Suprapubic skin (tissue), 4 donors: ENCODE measurements around the gene SLC31A2.

ENCODE experiments used
- EP300 ChIP-seq: sonication (generic); formaldehyde crosslinking; IDR thresholded peaks from one replicate; pipeline ENCODE4 v1.6.1; 2017; ENCODE audit warnings: antibody characterized with exemption
- POLR2A ChIP-seq, 2 donors: fragments of 450-650 bp; IDR thresholded peaks; one replicate each; pipeline ENCODE4 v1.6.1; 2017; ENCODE audit warnings: antibody characterized with exemption in 2 of 2, mild to moderate bottlenecking in 2 of 2, moderate library complexity in 2 of 2
- POLR2AphosphoS5 ChIP-seq, 3 donors: sonication (generic); formaldehyde crosslinking; IDR thresholded peaks; one replicate each; pipeline ENCODE4 v1.6.1; 2017; ENCODE audit warnings: antibody characterized with exemption in 3 of 3
- TF ChIP-seq, protein P1 (sequence below), 2 donors: fragments of 200-600 bp in 1 of 2; fragments of 450-650 bp in 1 of 2; sonication (generic) in 1 of 2; IDR thresholded peaks; one replicate each; pipeline ENCODE4 v1.5.1; 2016 to 2019; ENCODE audit warnings: antibody characterized with exemption in 2 of 2, mild to moderate bottlenecking in 1 of 2, moderate library complexity in 1 of 2

- TF ChIP-seq, protein P1, sequence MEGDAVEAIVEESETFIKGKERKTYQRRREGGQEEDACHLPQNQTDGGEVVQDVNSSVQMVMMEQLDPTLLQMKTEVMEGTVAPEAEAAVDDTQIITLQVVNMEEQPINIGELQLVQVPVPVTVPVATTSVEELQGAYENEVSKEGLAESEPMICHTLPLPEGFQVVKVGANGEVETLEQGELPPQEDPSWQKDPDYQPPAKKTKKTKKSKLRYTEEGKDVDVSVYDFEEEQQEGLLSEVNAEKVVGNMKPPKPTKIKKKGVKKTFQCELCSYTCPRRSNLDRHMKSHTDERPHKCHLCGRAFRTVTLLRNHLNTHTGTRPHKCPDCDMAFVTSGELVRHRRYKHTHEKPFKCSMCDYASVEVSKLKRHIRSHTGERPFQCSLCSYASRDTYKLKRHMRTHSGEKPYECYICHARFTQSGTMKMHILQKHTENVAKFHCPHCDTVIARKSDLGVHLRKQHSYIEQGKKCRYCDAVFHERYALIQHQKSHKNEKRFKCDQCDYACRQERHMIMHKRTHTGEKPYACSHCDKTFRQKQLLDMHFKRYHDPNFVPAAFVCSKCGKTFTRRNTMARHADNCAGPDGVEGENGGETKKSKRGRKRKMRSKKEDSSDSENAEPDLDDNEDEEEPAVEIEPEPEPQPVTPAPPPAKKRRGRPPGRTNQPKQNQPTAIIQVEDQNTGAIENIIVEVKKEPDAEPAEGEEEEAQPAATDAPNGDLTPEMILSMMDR (IDR thresholded peaks at IDR 0.05): no peak
- TF ChIP-seq POLR2A (IDR thresholded peaks at IDR 0.05) (no peak), POLR2AphosphoS5 (IDR thresholded peaks at IDR 0.05) (no peak), EP300 (no peak)
Observed at GRCh38 chr9:113185271-113185670, 34.5 kb downstream of the SLC31A2 start.
